CD4-positive, alpha-beta T cell treated with Interleukin-15 for 4 hours (primary cell): ENCODE measurements around the gene ITPRIPL1.
A peak's percentile ranks its signal among the peaks of the same experiment; 100 is the strongest.

Source experiments
- DNase-seq: peaks from one replicate; pipeline ENCODE4 v3.0.0-alpha.2; 2020; ENCODE audit warnings: low spot score

Gene ITPRIPL1

GRCh38 chr2:96323849-96324248 lies 1.3 kb upstream of the ITPRIPL1 start:
- DNase-seq, result no peak

DNA sequence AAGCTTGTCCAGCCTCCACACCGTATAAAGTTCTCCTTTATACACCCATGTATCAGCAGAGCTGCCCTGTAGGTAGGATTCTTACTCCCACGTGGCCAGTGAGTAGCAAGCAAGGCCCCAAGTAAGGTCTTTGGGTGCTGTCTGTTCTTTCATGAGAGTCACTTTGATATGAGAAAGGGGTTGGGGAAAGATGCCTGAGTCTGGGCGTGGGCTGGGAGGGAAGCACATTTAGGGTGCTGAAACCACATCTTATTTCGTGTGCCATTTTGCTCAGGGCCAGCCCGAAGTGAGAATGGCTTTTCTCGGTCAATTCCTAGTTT lies 436 bp upstream of the ITPRIPL1 start:
- peak; percentile 23 for DNase-seq

- DNase-seq, result peak; percentile 67
Observed at GRCh38 chr2:96325884-96326255, 753 bp downstream of the ITPRIPL1 start.

- DNase-seq, result no peak
Observed at GRCh38 chr2:96326564-96326963, 1.4 kb downstream of the ITPRIPL1 start.

- DNase-seq, result no peak
Observed at GRCh38 chr2:96326990-96327820, 2.1 kb downstream of the ITPRIPL1 start.

DNA sequence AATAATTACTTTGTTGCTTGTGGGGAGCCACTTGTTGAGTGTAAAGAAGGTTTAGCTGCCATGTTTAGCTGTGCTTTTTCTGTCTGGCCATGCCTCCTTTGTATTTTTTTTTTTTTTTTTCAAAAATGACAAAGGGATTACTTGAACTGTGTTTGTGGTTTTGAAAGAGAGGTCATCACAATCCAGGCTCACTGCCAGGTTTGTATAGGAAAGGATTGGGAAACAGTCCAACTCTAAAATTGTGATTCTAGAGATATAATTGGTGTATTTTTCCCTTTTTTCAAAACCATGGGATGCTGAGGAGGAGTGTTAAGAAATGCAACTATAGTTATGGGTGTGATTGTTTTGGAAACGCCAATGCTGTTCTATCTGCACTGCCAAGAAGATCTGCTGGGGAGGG lies 4.3 kb downstream of the ITPRIPL1 start:
- DNase-seq, result no peak

DNA sequence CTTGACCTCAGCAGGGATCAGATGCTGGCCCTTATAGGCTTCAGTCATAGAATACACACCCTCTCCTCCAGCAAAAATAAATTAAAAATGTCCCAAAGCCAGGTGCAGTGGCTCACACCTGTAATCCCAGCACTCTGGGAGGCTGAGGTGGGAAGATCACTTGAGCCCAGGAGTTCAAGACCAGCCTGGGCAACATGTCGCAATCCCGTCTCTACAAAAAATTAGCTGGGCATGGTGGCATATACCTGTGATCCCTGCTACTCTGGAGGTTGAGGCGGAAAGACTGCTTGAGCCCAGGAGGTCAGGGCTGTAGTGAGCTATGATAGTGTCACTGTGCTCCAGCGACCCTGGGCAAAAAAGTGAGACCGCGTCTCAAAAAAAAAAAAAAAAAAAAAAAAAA lies 4.8 kb downstream of the ITPRIPL1 start:
- DNase-seq, result no peak

- no peak for DNase-seq
Observed at GRCh38 chr2:96330407-96330806, 5.3 kb downstream of the ITPRIPL1 start.

DNA sequence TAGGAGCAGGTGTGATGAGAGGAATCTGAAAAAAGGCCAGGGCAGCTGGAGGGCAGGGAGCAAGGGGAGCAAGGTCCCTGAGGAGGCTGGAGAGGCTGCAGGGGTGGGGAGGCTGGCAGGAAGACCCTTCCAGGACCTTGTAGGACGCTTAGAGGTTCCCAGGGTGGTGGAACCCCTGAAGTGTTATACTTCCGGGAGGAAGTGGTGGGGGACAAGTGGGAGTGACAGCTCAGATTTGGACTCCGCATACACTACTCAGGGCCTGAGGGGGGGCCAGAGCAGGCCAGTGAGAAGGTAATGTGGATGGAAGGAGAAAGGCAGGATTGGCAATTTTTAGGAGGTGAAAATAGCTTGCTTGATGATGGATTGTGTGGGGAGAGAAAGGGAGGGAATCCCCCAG lies 8.6 kb downstream of the ITPRIPL1 start:
- no peak for DNase-seq

- no peak for DNase-seq
Observed at GRCh38 chr2:96336104-96336775, 11.1 kb downstream of the ITPRIPL1 start.

GRCh38 chr2:96336873-96337272 lies 11.8 kb downstream of the ITPRIPL1 start:
- no peak for DNase-seq

DNA sequence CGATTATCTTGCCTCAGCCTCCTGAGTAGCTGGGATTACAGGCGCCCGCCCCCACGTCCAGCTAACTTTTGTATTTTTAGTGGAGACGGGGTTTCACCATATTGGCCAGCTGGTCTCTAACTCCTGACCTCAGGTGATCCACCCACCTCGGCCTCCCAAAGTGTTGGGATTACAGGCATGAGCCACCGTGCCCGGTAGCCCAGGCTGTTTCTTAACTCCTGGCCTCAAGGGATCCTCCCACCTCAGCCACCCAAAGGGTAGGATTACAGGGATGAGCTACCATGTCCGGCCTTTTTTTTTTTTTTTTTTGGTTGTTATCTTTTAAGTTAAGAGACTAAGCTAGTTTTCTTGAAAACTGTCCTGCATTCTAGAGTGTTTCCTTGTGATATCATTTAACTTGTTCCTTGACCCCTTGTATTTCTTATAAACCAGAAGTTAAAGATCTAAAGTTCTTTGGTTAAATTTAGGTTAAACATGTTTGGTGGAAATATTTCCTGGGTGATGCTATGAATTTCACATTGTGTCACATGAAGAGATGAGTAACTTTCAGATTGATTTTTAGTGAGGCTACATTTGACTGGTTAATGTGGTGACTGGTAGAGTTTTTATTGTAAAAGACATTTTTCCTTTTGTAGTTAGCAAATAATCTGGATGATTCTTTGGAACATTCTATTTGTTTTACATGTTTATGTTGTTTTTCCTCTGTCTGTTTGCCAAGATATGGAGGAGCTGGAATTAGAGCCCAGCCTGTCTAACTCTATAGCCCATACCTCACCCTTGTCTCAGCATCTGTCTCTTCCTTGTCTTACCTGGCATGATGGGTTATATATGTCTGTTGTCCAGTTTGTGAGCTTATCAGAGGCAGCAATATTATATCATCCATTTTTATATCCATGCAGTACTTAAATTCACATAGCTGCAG lies 15.6 kb downstream of the ITPRIPL1 start:
- DNase-seq, result no peak

- DNase-seq, result peak; percentile 9
Observed at GRCh38 chr2:96341641-96342040, 16.5 kb downstream of the ITPRIPL1 start.

- peak; percentile 79 for DNase-seq
Observed at GRCh38 chr2:96342085-96342484, 17.0 kb downstream of the ITPRIPL1 start.

DNA sequence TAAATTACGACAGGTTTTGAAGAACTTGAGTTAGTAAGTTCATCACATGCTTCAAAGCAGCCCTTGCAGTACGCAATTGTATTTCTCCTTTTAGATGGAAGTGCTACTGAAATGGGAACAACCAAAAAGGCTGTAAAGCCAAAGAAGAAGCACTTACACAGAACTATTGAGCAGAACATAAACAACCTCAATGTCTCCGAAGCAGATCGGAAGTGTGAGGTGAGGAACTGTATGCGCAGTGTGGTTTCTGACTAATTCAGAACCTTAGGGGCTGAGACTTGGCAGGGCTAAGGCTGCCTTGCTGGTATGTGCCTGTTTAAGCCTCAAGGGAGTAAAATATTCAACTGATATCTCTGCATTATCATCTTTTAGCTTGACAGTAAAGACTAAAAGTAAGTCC lies 18.9 kb downstream of the ITPRIPL1 start:
- peak; percentile 81 for DNase-seq

- DNase-seq, result peak; percentile 34
Observed at GRCh38 chr2:96345438-96345837, 20.3 kb downstream of the ITPRIPL1 start.

DNA sequence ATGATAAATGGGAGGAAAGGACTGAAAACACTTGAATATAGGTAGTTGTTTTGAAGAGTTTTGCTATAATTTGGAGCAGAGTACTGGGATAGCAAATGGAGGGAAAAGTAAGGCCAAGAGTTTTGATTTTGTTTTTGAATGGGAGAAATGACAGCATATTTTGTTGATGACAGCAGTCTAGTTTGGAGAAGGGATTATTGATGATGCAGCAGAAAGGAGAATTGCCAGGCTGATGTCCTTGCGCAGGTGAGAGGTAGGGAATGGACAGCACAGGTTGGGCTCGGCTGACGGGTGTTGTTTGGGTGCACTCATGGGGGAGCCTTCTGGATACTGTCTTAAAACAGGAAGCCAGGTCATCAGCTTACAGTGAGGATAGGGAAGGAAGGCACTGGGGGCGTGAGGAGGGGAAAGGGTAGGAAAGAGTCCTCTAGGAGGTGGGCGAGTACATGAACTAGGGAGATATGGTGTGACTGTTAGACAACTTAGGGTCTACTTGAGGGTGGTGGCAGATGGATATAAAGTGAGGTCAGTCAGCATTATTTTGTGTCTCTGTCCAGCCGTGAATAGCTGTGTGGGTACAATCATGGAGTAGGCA lies 20.8 kb downstream of the ITPRIPL1 start:
- no peak for DNase-seq

DNA sequence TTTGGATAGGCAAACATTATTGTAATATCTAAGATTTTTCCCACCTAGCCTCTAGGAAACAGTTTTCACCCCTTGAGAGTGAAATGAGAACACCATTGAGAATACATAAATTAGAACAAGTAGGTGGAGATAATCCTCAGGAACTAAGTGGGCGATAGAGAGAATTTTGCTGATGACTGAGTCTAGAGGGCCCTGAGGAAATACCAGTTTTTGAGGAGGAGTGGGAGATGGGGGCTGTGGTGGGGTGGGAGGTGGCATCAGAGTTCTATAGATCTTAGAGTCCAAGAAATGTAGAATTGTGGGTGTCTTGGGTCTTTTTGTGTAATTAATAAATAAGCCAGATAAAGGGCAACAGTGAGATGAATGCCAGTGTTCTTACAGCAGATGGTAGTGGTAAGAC lies 22.3 kb downstream of the ITPRIPL1 start:
- no peak for DNase-seq

DNA sequence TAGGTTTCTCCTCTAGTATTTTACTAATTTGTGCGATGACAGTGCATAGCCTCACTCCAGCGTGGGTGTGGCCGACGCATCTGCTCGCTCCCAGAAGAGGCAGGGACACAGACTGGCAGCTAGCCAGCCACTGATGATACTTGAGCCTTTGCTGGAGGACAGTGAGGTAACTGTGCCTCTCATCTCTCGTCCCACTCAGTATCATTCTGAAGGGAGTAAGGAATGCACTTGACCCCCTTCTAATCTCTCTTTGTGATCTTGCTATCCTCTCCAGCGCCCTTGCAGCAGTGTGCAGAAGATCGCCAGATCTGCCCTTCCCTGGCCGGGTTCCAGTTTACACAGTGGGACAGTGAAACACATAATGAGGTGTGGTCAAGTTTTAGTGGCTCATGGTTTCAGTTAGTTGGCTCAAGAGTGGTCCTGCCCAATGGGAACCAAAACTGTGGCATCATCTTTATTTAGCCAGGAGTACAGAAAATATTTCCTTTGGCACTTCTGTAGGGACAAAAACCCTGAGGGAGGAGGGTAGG lies 28.0 kb downstream of the ITPRIPL1 start:
- DNase-seq, result no peak

- DNase-seq, result no peak
Observed at GRCh38 chr2:96353606-96354101, 28.5 kb downstream of the ITPRIPL1 start.

GRCh38 chr2:96354492-96354891 lies 29.4 kb downstream of the ITPRIPL1 start:
- DNase-seq, result no peak

GRCh38 chr2:96356889-96357288 lies 31.8 kb downstream of the ITPRIPL1 start:
- no peak for DNase-seq
